ENCODE results near the gene TENT5A.

GRCh38 chr6:81720427-81720826 is 32.1 kb downstream of the TENT5A start:
- TF ChIP-seq CTCF (IDR thresholded peaks at IDR 0.05; ENCODE audit: low read length) (no peak), EZH2phosphoT487 (IDR thresholded peaks at IDR 0.05; ENCODE audit: low read length) (no peak)
